ENCODE results near the gene BUD31. TPM values are rescaled to one million over a fixed set of nuclear protein-coding genes. Genes with fewer than 3 reads are reported as not detected.
A peak's percentile ranks its signal among the peaks of the same experiment; 100 is the strongest.

Gene BUD31
- total RNA-seq, 4 donors from 2014 or later: 50.3 to 71.4 (median 60.3) TPM

DNA sequence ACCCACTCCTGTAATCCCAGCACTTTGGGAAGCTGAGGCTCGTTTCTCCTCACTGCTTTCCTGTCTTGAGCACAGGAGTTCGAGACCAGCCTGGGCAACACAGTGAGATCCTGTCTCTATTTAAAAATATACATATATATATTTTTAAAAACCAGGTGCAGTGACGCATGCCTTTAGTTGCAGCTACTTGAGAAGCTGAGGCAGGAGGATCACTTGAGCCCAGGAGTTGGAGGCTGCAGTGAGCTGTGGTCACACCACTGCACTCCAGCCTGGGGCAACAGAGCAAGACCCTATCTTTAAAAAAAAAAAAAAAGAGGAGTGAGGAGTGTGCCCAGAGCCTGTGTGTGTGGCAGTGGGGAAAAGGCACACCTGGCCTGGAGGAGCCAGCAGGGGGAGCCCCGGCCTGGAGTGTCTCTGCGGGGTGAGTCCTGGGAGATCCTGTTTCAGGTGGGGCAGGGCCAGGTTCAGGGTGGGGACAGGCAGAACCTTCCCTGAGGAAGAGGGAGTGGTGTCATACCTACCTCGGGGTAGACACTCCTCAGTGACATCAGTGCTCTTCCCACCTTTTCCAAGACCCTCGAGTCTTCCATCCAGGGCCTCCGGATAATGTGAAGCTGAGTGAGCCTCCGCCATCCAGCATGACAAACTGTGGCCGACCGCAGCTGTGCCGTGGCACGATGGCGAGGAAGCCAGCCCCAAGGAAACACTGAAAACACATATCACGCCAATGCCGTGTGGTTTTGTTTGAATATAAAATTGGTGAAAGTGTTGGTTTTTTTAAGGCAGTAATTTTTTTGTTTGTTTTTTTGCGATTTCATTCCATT is 43.2 kb upstream of the BUD31 start:
- Histone ChIP-seq H3K27ac (no peak overlapping the region), H3K4me3 (no peak overlapping the region), H3K36me3 (peaks cover 61% of the 10 kb centered on the region), H3K27me3 (no peaks in the 10 kb centered on the region), H3K4me1 (peaks cover 15% of the 10 kb centered on the region), H3K9me3 (no peaks in the 10 kb centered on the region)
- WGBS: 71% methylated on average over 17 of the region's 17 CpGs
- no peak for TF ChIP-seq EP300 (IDR thresholded peaks at IDR 0.05)
- TF ChIP-seq, protein P1, sequence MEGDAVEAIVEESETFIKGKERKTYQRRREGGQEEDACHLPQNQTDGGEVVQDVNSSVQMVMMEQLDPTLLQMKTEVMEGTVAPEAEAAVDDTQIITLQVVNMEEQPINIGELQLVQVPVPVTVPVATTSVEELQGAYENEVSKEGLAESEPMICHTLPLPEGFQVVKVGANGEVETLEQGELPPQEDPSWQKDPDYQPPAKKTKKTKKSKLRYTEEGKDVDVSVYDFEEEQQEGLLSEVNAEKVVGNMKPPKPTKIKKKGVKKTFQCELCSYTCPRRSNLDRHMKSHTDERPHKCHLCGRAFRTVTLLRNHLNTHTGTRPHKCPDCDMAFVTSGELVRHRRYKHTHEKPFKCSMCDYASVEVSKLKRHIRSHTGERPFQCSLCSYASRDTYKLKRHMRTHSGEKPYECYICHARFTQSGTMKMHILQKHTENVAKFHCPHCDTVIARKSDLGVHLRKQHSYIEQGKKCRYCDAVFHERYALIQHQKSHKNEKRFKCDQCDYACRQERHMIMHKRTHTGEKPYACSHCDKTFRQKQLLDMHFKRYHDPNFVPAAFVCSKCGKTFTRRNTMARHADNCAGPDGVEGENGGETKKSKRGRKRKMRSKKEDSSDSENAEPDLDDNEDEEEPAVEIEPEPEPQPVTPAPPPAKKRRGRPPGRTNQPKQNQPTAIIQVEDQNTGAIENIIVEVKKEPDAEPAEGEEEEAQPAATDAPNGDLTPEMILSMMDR (IDR thresholded peaks at IDR 0.05): peak; percentile 9 to 55
- no peak for DNase-seq (ENCODE audit: low spot score in 2 of 2)

DNA sequence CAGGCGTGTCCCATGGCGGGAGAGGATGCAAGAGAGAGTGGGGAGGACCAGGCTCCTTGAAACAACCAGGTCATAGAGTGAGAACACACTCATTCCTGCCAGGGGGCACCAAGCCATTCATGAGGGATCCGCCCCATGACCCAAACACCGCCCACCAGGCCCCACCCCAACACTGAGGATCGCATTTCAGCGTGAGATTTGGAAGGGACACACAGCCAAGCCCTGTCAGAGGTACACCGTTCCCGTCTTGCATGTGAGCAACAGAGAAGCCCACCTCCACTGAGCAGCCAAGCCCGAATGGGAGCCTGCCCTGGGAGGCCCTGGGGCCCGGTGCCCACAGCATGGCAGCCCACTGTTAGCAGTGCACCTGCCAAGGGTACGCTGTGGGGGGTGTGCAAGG is 42.1 kb upstream of the BUD31 start:
- no peak for DNase-seq (ENCODE audit: low spot score in 2 of 2)
- TF ChIP-seq, protein P1 (IDR thresholded peaks at IDR 0.05): no peak
- no peak for TF ChIP-seq POLR2A (IDR thresholded peaks at IDR 0.05)
- TF ChIP-seq EP300 (IDR thresholded peaks at IDR 0.05): no peak
- no peak for TF ChIP-seq POLR2AphosphoS5 (IDR thresholded peaks at IDR 0.05)
- Histone ChIP-seq H3K4me1 (peaks cover 15% of the 10 kb centered on the region), H3K9me3 (no peaks in the 10 kb centered on the region), H3K4me3 (no peak overlapping the region), H3K27ac (no peak overlapping the region), H3K27me3 (no peaks in the 10 kb centered on the region), H3K36me3 (peaks cover 51% of the 10 kb centered on the region)
- WGBS: 69% methylated on average over 6 of the region's 11 CpGs

DNA sequence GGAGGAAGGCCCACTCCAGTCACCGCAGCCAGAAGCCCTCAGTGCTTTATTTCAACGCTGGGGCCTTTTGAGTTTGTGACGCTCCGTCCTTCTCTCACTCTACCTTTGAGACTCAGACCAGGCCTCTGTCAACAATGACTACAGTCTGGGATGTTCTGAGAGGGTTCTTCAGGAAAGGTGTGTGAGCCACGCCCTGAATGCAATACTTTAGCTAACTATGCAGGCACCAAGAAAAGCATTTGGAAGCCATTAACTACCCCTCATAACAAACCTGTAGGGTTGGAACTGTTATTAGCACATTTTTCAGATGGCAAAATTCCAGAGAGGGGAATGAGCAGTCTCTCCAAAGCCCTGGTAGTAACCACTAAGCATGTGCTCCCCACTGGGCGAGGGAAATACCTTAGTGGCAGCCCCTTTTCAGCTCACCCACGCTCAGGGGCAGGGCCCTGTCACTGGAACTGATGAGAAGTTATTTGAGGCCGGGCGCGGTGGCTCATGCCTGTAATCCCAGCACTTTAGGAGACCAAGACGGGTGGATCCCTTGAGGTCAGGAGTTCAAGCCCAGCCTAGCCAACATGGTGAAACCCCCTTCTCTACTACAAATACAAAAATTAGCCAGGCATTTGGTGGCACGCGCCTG is 39.9 kb upstream of the BUD31 start:
- no peak overlapping the region for H3K27ac ChIP-seq
- no peaks in the 10 kb centered on the region for H3K27me3 ChIP-seq
- WGBS: 94% methylated on average over 7 of the region's 13 CpGs
- no peak for TF ChIP-seq POLR2AphosphoS5 (IDR thresholded peaks at IDR 0.05)
- DNase-seq (ENCODE audit: low spot score in 2 of 2): no peak
- H3K9me3 ChIP-seq: no peaks in the 10 kb centered on the region
- H3K36me3 ChIP-seq: peaks cover 33% of the 10 kb centered on the region
- H3K4me3 ChIP-seq: no peak overlapping the region
- H3K4me1 ChIP-seq: peaks cover 23% of the 10 kb centered on the region

DNA sequence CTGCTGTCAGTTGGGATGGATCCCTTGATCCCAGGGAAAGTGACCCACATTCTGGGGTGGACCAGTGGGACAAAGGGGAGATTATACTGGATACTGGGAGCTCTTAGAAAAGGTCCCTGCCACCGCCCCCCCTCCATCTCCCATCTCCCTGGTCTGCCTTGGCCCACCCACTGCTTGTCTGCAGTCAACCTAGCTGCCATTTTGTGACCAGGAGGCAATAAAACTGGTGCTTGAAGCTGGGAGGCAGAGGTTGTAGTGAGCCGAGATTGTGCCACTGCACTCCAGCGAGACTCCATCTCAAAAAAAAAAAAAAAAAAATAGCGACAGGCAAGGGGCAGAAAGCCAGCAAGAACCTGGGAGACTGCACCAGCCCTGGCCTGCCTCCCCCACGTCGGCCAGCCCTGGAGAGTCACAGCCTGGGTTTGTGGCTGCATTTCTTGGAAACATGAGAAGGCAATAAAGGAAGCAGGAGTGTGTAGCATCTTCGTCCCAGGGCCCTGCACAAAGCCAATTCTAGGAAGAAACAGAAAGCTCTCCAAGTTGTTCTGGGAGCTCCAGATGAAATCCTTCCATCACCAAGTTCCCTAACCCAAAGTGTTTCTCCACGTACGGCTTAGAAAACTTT is 38.9 kb upstream of the BUD31 start:
- H3K27ac ChIP-seq: no peak overlapping the region
- no peaks in the 10 kb centered on the region for H3K9me3 ChIP-seq
- H3K4me3 ChIP-seq: no peak overlapping the region
- TF ChIP-seq POLR2AphosphoS5 (IDR thresholded peaks at IDR 0.05): no peak
- no peak for TF ChIP-seq POLR2A (IDR thresholded peaks at IDR 0.05)
- TF ChIP-seq, protein P1 (IDR thresholded peaks at IDR 0.05): no peak
- no peak for TF ChIP-seq EP300 (IDR thresholded peaks at IDR 0.05)
- H3K27me3 ChIP-seq: no peaks in the 10 kb centered on the region
- H3K36me3 ChIP-seq: peaks cover 23% of the 10 kb centered on the region
- DNase-seq (ENCODE audit: low spot score in 2 of 2): no peak
- WGBS: 31% methylated on average over 9 of the region's 9 CpGs
- H3K4me1 ChIP-seq: peaks cover 33% of the 10 kb centered on the region

DNA sequence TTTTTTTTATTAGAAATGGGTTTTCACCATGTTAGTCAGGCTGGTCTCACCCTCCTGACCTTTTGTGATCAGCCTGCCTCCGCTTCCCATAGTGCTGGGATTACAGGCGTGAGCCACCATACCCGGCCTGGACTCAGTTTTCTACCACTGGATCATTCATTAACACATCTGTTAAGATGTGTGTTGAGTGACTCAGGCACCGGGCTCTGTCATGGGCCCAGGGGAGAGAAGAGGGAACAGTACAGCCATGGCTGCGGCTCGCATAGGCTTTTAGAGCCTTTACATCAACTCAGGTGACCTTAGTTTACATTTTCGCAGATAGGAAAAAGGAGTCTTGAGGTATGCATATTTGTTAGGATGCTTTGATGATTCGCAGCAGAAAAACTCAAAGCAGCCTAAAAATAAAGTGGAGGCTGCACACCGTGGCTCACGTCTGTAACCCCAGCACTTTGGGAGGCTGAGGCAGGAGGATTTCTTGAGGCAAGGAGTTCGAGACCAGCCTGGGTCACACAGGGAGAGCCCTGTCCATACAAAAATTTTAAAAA is 37.3 kb upstream of the BUD31 start:
- TF ChIP-seq EP300 (IDR thresholded peaks at IDR 0.05) (no peak), POLR2A (IDR thresholded peaks at IDR 0.05) (no peak), POLR2AphosphoS5 (IDR thresholded peaks at IDR 0.05) (no peak)
- TF ChIP-seq, protein P1 (IDR thresholded peaks at IDR 0.05): no peak
- H3K4me3 ChIP-seq: no peak overlapping the region
- H3K27ac ChIP-seq: no peak overlapping the region
- H3K4me1 ChIP-seq: peaks cover 37% of the 10 kb centered on the region
- H3K9me3 ChIP-seq: no peaks in the 10 kb centered on the region
- no peaks in the 10 kb centered on the region for H3K27me3 ChIP-seq
- WGBS: 93% methylated on average over 11 of the region's 11 CpGs
- peaks cover 15% of the 10 kb centered on the region for H3K36me3 ChIP-seq
- DNase-seq (ENCODE audit: low spot score in 2 of 2): no peak
